Measurements from ENCODE around the gene CCDC148. TPM values are rescaled to one million over a fixed set of nuclear protein-coding genes. Genes with fewer than 3 reads are reported as not detected.

Gene CCDC148
- total RNA-seq, 1 donor from 2014 or later, result 0.52 TPM

GRCh38 chr2:158174495-158174894, 282.1 kb downstream of the CCDC148 start:
- H3K9ac ChIP-seq (ENCODE audit: low read depth in 1 of 3, low read length in 3 of 3), result no peak overlapping the region

GRCh38 chr2:158172719-158173118, 283.8 kb downstream of the CCDC148 start:
- no peak overlapping the region for H3K9ac ChIP-seq (ENCODE audit: low read depth in 1 of 3, low read length in 3 of 3)
- H3K27me3 ChIP-seq (ENCODE audit: control insufficient read depth in 3 of 3, insufficient read depth in 3 of 3, low read length in 3 of 3), result no peaks in the 10 kb centered on the region
- H3K36me3 ChIP-seq (ENCODE audit: control insufficient read depth in 3 of 3, insufficient read depth in 3 of 3, low read length in 3 of 3), result no peaks in the 10 kb centered on the region
- no peak overlapping the region for H3K27ac ChIP-seq (ENCODE audit: low read depth, low read length)
- H3K9me3 ChIP-seq (ENCODE audit: control insufficient read depth in 3 of 3, low read length in 3 of 3), result no peaks in the 10 kb centered on the region
- H3K4me1 ChIP-seq (ENCODE audit: control insufficient read depth in 3 of 3, insufficient read depth in 3 of 3, low read length in 3 of 3), result no peaks in the 10 kb centered on the region
- no peak overlapping the region for H3K4me3 ChIP-seq (ENCODE audit: low read length in 3 of 3)

More at GRCh38 chr2:158174495-158174894, 282.1 kb downstream of the CCDC148 start:
- no peaks in the 10 kb centered on the region for H3K4me1 ChIP-seq (ENCODE audit: control insufficient read depth in 3 of 3, insufficient read depth in 3 of 3, low read length in 3 of 3)
- no peak overlapping the region for H3K27ac ChIP-seq (ENCODE audit: low read depth, low read length)
- H3K9me3 ChIP-seq (ENCODE audit: control insufficient read depth in 3 of 3, low read length in 3 of 3), result no peaks in the 10 kb centered on the region
- no peak overlapping the region for H3K4me3 ChIP-seq (ENCODE audit: low read length in 3 of 3)
- H3K36me3 ChIP-seq (ENCODE audit: control insufficient read depth in 3 of 3, insufficient read depth in 3 of 3, low read length in 3 of 3), result no peaks in the 10 kb centered on the region
- H3K27me3 ChIP-seq (ENCODE audit: control insufficient read depth in 3 of 3, insufficient read depth in 3 of 3, low read length in 3 of 3), result no peaks in the 10 kb centered on the region

- H3K27me3 ChIP-seq (ENCODE audit: control insufficient read depth in 3 of 3, insufficient read depth in 3 of 3, low read length in 3 of 3), result no peaks in the 10 kb centered on the region
- no peak overlapping the region for H3K4me3 ChIP-seq (ENCODE audit: low read length in 3 of 3)
- no peaks in the 10 kb centered on the region for H3K4me1 ChIP-seq (ENCODE audit: control insufficient read depth in 3 of 3, insufficient read depth in 3 of 3, low read length in 3 of 3)
- no peak overlapping the region for H3K27ac ChIP-seq (ENCODE audit: low read depth, low read length)
- no peak overlapping the region for H3K9ac ChIP-seq (ENCODE audit: low read depth in 1 of 3, low read length in 3 of 3)
- H3K9me3 ChIP-seq (ENCODE audit: control insufficient read depth in 3 of 3, low read length in 3 of 3), result peaks cover 0 to 4% (median 0%) of the 10 kb centered on the region in 3 donors
- no peaks in the 10 kb centered on the region for H3K36me3 ChIP-seq (ENCODE audit: control insufficient read depth in 3 of 3, insufficient read depth in 3 of 3, low read length in 3 of 3)
These were observed 302.0 kb downstream of the CCDC148 start for GRCh38 chr2:158154596-158154995.

- H3K27ac ChIP-seq (ENCODE audit: low read depth, low read length), result no peak overlapping the region
- no peak overlapping the region for H3K4me3 ChIP-seq (ENCODE audit: low read length in 3 of 3)
- peaks cover 0 to 4% (median 0%) of the 10 kb centered on the region in 3 donors for H3K9me3 ChIP-seq (ENCODE audit: control insufficient read depth in 3 of 3, low read length in 3 of 3)
- H3K4me1 ChIP-seq (ENCODE audit: control insufficient read depth in 3 of 3, insufficient read depth in 3 of 3, low read length in 3 of 3), result no peaks in the 10 kb centered on the region
- H3K36me3 ChIP-seq (ENCODE audit: control insufficient read depth in 3 of 3, insufficient read depth in 3 of 3, low read length in 3 of 3), result no peaks in the 10 kb centered on the region
- no peaks in the 10 kb centered on the region for H3K27me3 ChIP-seq (ENCODE audit: control insufficient read depth in 3 of 3, insufficient read depth in 3 of 3, low read length in 3 of 3)
- H3K9ac ChIP-seq (ENCODE audit: low read depth in 1 of 3, low read length in 3 of 3), result no peak overlapping the region
These were observed 303.1 kb downstream of the CCDC148 start for GRCh38 chr2:158153270-158154015.

- H3K9ac ChIP-seq (ENCODE audit: low read depth in 1 of 3, low read length in 3 of 3), result no peak overlapping the region
- no peak overlapping the region for H3K27ac ChIP-seq (ENCODE audit: low read depth, low read length)
- H3K27me3 ChIP-seq (ENCODE audit: control insufficient read depth in 3 of 3, insufficient read depth in 3 of 3, low read length in 3 of 3), result no peaks in the 10 kb centered on the region
- H3K4me1 ChIP-seq (ENCODE audit: control insufficient read depth in 3 of 3, insufficient read depth in 3 of 3, low read length in 3 of 3), result no peaks in the 10 kb centered on the region
- H3K36me3 ChIP-seq (ENCODE audit: control insufficient read depth in 3 of 3, insufficient read depth in 3 of 3, low read length in 3 of 3), result no peaks in the 10 kb centered on the region
- H3K9me3 ChIP-seq (ENCODE audit: control insufficient read depth in 3 of 3, low read length in 3 of 3), result no peaks in the 10 kb centered on the region
- no peak overlapping the region for H3K4me3 ChIP-seq (ENCODE audit: low read length in 3 of 3)
These were observed 311.5 kb downstream of the CCDC148 start for GRCh38 chr2:158144914-158145625.

GRCh38 chr2:158143703-158144360, 312.7 kb downstream of the CCDC148 start:
- no peak overlapping the region for H3K9ac ChIP-seq (ENCODE audit: low read depth in 1 of 3, low read length in 3 of 3)
- no peaks in the 10 kb centered on the region for H3K36me3 ChIP-seq (ENCODE audit: control insufficient read depth in 3 of 3, insufficient read depth in 3 of 3, low read length in 3 of 3)
- H3K27ac ChIP-seq (ENCODE audit: low read depth, low read length), result no peak overlapping the region
- H3K9me3 ChIP-seq (ENCODE audit: control insufficient read depth in 3 of 3, low read length in 3 of 3), result no peaks in the 10 kb centered on the region
- no peaks in the 10 kb centered on the region for H3K4me1 ChIP-seq (ENCODE audit: control insufficient read depth in 3 of 3, insufficient read depth in 3 of 3, low read length in 3 of 3)
- H3K27me3 ChIP-seq (ENCODE audit: control insufficient read depth in 3 of 3, insufficient read depth in 3 of 3, low read length in 3 of 3), result no peaks in the 10 kb centered on the region
- no peak overlapping the region for H3K4me3 ChIP-seq (ENCODE audit: low read length in 3 of 3)

- no peaks in the 10 kb centered on the region for H3K36me3 ChIP-seq (ENCODE audit: control insufficient read depth in 3 of 3, insufficient read depth in 3 of 3, low read length in 3 of 3)
- H3K4me3 ChIP-seq (ENCODE audit: low read length in 3 of 3), result no peak overlapping the region
- no peaks in the 10 kb centered on the region for H3K4me1 ChIP-seq (ENCODE audit: control insufficient read depth in 3 of 3, insufficient read depth in 3 of 3, low read length in 3 of 3)
- H3K27ac ChIP-seq (ENCODE audit: low read depth, low read length), result no peak overlapping the region
- no peaks in the 10 kb centered on the region for H3K27me3 ChIP-seq (ENCODE audit: control insufficient read depth in 3 of 3, insufficient read depth in 3 of 3, low read length in 3 of 3)
- H3K9ac ChIP-seq (ENCODE audit: low read depth in 1 of 3, low read length in 3 of 3), result no peak overlapping the region
- no peaks in the 10 kb centered on the region for H3K9me3 ChIP-seq (ENCODE audit: control insufficient read depth in 3 of 3, low read length in 3 of 3)
These were observed 313.8 kb downstream of the CCDC148 start for GRCh38 chr2:158142568-158143332.

GRCh38 chr2:158142165-158142564, 314.4 kb downstream of the CCDC148 start:
- H3K36me3 ChIP-seq (ENCODE audit: control insufficient read depth in 3 of 3, insufficient read depth in 3 of 3, low read length in 3 of 3), result no peaks in the 10 kb centered on the region
- no peak overlapping the region for H3K27ac ChIP-seq (ENCODE audit: low read depth, low read length)
- H3K9ac ChIP-seq (ENCODE audit: low read depth in 1 of 3, low read length in 3 of 3), result no peak overlapping the region
- no peaks in the 10 kb centered on the region for H3K27me3 ChIP-seq (ENCODE audit: control insufficient read depth in 3 of 3, insufficient read depth in 3 of 3, low read length in 3 of 3)
- H3K9me3 ChIP-seq (ENCODE audit: control insufficient read depth in 3 of 3, low read length in 3 of 3), result no peaks in the 10 kb centered on the region
- no peak overlapping the region for H3K4me3 ChIP-seq (ENCODE audit: low read length in 3 of 3)
- no peaks in the 10 kb centered on the region for H3K4me1 ChIP-seq (ENCODE audit: control insufficient read depth in 3 of 3, insufficient read depth in 3 of 3, low read length in 3 of 3)

- no peaks in the 10 kb centered on the region for H3K9me3 ChIP-seq (ENCODE audit: control insufficient read depth in 3 of 3, low read length in 3 of 3)
- H3K4me3 ChIP-seq (ENCODE audit: low read length in 3 of 3), result no peak overlapping the region
- no peak overlapping the region for H3K27ac ChIP-seq (ENCODE audit: low read depth, low read length)
- H3K27me3 ChIP-seq (ENCODE audit: control insufficient read depth in 3 of 3, insufficient read depth in 3 of 3, low read length in 3 of 3), result no peaks in the 10 kb centered on the region
- no peak overlapping the region for H3K9ac ChIP-seq (ENCODE audit: low read depth in 1 of 3, low read length in 3 of 3)
- H3K36me3 ChIP-seq (ENCODE audit: control insufficient read depth in 3 of 3, insufficient read depth in 3 of 3, low read length in 3 of 3), result no peaks in the 10 kb centered on the region
- H3K4me1 ChIP-seq (ENCODE audit: control insufficient read depth in 3 of 3, insufficient read depth in 3 of 3, low read length in 3 of 3), result no peaks in the 10 kb centered on the region
These were observed 316.4 kb downstream of the CCDC148 start for GRCh38 chr2:158140201-158140600.
